ENCODE results near the gene ARID4B. TPM values are rescaled to one million over a fixed set of nuclear protein-coding genes. Genes with fewer than 3 reads are reported as not detected.
"Not testable (repeated sequence)": the region's sequence is repeated elsewhere in the genome, so short reads cannot be mapped to it uniquely, and the experiment has no call there.

Gene ARID4B
- polyA plus RNA-seq, 1 donor (not counting 4 experiments of a cell fraction or from before 2014, with no cell fraction given), result 12.7 TPM

DNA sequence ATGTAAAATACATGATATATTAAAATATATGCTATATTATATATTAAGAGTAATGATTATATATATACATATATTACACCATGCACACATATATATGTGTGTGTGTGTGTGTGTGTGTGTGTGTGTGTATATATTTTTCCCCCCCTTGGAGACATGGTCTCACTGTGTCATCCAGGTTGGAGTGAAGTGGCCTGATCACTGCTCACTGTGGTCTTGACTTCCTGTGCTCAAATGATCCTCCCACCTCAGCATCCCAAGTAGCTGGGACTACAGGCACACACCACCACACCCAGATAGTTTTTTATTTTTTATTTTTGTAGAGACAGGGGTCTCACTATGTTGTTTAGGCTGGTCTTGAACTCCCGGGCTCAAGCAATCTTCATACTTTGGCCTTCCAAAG is 112.5 kb downstream of the ARID4B start:
- H2AFZ ChIP-seq (ENCODE audit: control insufficient read depth, low read length), result no peak overlapping the region
- dilution Hi-C loops (cut with MboI; ENCODE audit: extremely low pct_ligation_motif_present, low sequenced_read_pairs), result no loop called here
- no peak overlapping the region for H3K4me3 ChIP-seq (ENCODE audit: control insufficient read depth in 2 of 3, extremely low read depth in 1 of 3, insufficient read depth in 2 of 3, low read depth in 1 of 3, low read length in 3 of 3)
- H3K36me3 ChIP-seq (ENCODE audit: control insufficient read depth in 2 of 2, extremely low read depth in 1 of 2, insufficient read depth in 2 of 2, low read length in 2 of 2), result peaks cover 4% of the 10 kb centered on the region in 2 experiments
- no peaks in the 10 kb centered on the region for H3K27me3 ChIP-seq (ENCODE audit: control insufficient read depth, extremely low read depth, insufficient read depth, low read length)
- H3K9me1 ChIP-seq (ENCODE audit: control insufficient read depth, extremely low read depth, insufficient read depth, low read length), result no peaks in the 10 kb centered on the region
- H3K27ac ChIP-seq (ENCODE audit: control insufficient read depth, insufficient read depth, low read length), result no peak overlapping the region
- no peak for TF ChIP-seq EZH2 (IDR thresholded peaks at IDR 0.05; ENCODE audit: low read length)
- no peaks in the 10 kb centered on the region for H3K79me2 ChIP-seq (ENCODE audit: control insufficient read depth, insufficient read depth, low read length)
- no peak for DNase-seq (ENCODE audit: low read depth, low spot score)
- H3K9me3 ChIP-seq (ENCODE audit: control insufficient read depth, low read depth, low read length), result no peaks in the 10 kb centered on the region
- H3K4me1 ChIP-seq (ENCODE audit: control insufficient read depth, extremely low read depth, insufficient read depth, low read length), result no peaks in the 10 kb centered on the region
- no peaks in the 10 kb centered on the region for H4K20me1 ChIP-seq (ENCODE audit: control insufficient read depth, extremely low read depth, insufficient read depth, low read length)
- no peak overlapping the region for H3K4me2 ChIP-seq (ENCODE audit: control insufficient read depth, extremely low read depth, insufficient read depth, low read depth, low read length)
- FAIRE-seq, result no peak
- no peak overlapping the region for H3K9ac ChIP-seq (ENCODE audit: control insufficient read depth, extremely low read depth, insufficient read depth, low read length)

DNA sequence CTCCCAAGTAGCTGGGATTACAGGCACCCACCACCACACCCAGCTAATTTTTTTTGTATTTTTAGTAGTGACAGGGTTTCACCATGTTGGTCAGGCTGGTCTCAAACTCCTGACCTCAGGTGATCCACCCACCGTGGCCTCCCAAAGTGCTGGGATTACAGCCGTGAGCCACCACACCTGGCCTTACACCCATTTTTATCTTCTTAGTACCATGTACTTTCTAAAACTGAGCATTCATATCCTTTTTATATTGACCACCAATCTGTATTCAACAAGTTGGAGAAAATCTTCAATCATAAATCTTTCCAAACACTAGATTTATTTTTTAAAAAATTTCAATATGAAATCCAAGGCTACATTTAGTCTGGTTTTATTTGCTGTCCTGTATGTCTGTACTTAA is 113.0 kb downstream of the ARID4B start:
- H3K4me2 ChIP-seq (ENCODE audit: control insufficient read depth, extremely low read depth, insufficient read depth, low read depth, low read length); H3K27me3 ChIP-seq (ENCODE audit: control insufficient read depth, extremely low read depth, insufficient read depth, low read length); H3K9me1 ChIP-seq (ENCODE audit: control insufficient read depth, extremely low read depth, insufficient read depth, low read length); H3K9ac ChIP-seq (ENCODE audit: control insufficient read depth, extremely low read depth, insufficient read depth, low read length); H3K79me2 ChIP-seq (ENCODE audit: control insufficient read depth, insufficient read depth, low read length); H2AFZ ChIP-seq (ENCODE audit: control insufficient read depth, low read length); DNase-seq (ENCODE audit: low read depth, low spot score); H3K4me3 ChIP-seq (ENCODE audit: control insufficient read depth in 2 of 3, extremely low read depth in 1 of 3, insufficient read depth in 2 of 3, low read depth in 1 of 3, low read length in 3 of 3); H3K36me3 ChIP-seq (ENCODE audit: control insufficient read depth in 2 of 2, extremely low read depth in 1 of 2, insufficient read depth in 2 of 2, low read length in 2 of 2); dilution Hi-C loops (cut with MboI; ENCODE audit: extremely low pct_ligation_motif_present, low sequenced_read_pairs); H4K20me1 ChIP-seq (ENCODE audit: control insufficient read depth, extremely low read depth, insufficient read depth, low read length); FAIRE-seq; H3K9me3 ChIP-seq (ENCODE audit: control insufficient read depth, low read depth, low read length); H3K27ac ChIP-seq (ENCODE audit: control insufficient read depth, insufficient read depth, low read length); H3K4me1 ChIP-seq (ENCODE audit: control insufficient read depth, extremely low read depth, insufficient read depth, low read length): not testable (repeated sequence)

DNA sequence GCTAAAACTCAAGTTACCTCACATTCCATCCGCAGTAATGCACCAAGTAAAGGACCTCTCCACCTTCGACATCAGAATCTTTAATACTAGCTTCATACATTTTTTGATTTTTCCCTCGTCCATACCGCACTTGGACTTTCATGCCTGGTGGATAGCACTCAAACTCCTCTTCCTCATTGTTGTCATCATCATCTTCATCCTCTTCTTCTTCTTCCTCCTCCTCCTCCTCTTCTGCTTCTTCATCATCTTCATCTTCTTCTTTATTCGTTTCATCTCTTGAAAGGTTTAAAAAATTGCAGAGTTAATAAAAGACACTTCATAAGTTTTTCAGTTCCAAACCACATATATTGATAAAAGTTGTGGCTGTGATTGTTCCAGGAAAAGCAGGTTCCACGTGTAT is 114.2 kb downstream of the ARID4B start:
- Histone ChIP-seq H3K4me3 (ENCODE audit: control insufficient read depth in 2 of 3, extremely low read depth in 1 of 3, insufficient read depth in 2 of 3, low read depth in 1 of 3, low read length in 3 of 3) (no peak overlapping the region), H3K27me3 (ENCODE audit: control insufficient read depth, extremely low read depth, insufficient read depth, low read length) (no peaks in the 10 kb centered on the region), H3K27ac (ENCODE audit: control insufficient read depth, insufficient read depth, low read length) (no peak overlapping the region), H3K9me1 (ENCODE audit: control insufficient read depth, extremely low read depth, insufficient read depth, low read length) (no peaks in the 10 kb centered on the region), H4K20me1 (ENCODE audit: control insufficient read depth, extremely low read depth, insufficient read depth, low read length) (no peaks in the 10 kb centered on the region), H3K79me2 (ENCODE audit: control insufficient read depth, insufficient read depth, low read length) (no peaks in the 10 kb centered on the region), H3K36me3 (ENCODE audit: control insufficient read depth in 2 of 2, extremely low read depth in 1 of 2, insufficient read depth in 2 of 2, low read length in 2 of 2) (peaks cover 3 to 9% of the 10 kb centered on the region in 2 experiments), H3K9ac (ENCODE audit: control insufficient read depth, extremely low read depth, insufficient read depth, low read length) (no peak overlapping the region), H2AFZ (ENCODE audit: control insufficient read depth, low read length) (no peak overlapping the region), H3K4me1 (ENCODE audit: control insufficient read depth, extremely low read depth, insufficient read depth, low read length) (no peaks in the 10 kb centered on the region), H3K9me3 (ENCODE audit: control insufficient read depth, low read depth, low read length) (no peaks in the 10 kb centered on the region), H3K4me2 (ENCODE audit: control insufficient read depth, extremely low read depth, insufficient read depth, low read depth, low read length) (no peak overlapping the region)
- dilution Hi-C loops (cut with MboI; ENCODE audit: extremely low pct_ligation_motif_present, low sequenced_read_pairs), result no loop called here
- DNase-seq (ENCODE audit: low read depth, low spot score), result no peak
- FAIRE-seq, result no peak
- TF ChIP-seq EZH2 (IDR thresholded peaks at IDR 0.05; ENCODE audit: low read length), result no peak
- TF ChIP-seq, protein P1, sequence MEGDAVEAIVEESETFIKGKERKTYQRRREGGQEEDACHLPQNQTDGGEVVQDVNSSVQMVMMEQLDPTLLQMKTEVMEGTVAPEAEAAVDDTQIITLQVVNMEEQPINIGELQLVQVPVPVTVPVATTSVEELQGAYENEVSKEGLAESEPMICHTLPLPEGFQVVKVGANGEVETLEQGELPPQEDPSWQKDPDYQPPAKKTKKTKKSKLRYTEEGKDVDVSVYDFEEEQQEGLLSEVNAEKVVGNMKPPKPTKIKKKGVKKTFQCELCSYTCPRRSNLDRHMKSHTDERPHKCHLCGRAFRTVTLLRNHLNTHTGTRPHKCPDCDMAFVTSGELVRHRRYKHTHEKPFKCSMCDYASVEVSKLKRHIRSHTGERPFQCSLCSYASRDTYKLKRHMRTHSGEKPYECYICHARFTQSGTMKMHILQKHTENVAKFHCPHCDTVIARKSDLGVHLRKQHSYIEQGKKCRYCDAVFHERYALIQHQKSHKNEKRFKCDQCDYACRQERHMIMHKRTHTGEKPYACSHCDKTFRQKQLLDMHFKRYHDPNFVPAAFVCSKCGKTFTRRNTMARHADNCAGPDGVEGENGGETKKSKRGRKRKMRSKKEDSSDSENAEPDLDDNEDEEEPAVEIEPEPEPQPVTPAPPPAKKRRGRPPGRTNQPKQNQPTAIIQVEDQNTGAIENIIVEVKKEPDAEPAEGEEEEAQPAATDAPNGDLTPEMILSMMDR (optimal IDR thresholded peaks at IDR 0.05 in 1 of 3, IDR thresholded peaks at IDR 0.05 in 1 of 3, conservative IDR thresholded peaks at IDR 0.05 in 1 of 3; ENCODE audit: extremely low read depth in 1 of 3, insufficient read depth in 2 of 3, low read length in 3 of 3), result no peak

Data from keratinocyte (primary cell).